GM21447 (cell line): ENCODE results near the gene PLPP3.

ENCODE experiments used
- ATAC-seq: cut with Tn5 transposase; IDR thresholded peaks from one replicate; pipeline ENCODE4 v1.9.1; 2021; ENCODE audit not compliant: unreplicated experiment

Gene PLPP3

DNA sequence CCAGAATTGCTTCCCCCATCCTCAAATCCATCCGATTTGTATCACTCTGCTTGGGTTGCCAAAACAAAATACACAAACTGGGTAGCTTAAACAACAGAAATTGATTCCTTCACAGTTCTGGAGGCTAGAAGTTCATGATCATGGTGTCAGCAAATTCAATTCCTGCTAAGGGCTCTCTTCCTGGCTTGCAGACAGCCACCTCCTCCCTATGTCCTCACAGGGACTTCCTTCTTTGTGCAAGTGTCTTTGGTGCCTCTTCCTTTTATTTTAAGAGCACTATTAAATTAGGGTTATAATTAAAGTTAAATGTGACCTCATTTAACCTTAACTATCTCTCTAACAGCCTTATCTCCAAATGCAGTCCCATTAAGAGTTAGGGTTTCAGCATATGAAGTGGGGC lies 112.8 kb downstream of the PLPP3 start:
- no peak for ATAC-seq

DNA sequence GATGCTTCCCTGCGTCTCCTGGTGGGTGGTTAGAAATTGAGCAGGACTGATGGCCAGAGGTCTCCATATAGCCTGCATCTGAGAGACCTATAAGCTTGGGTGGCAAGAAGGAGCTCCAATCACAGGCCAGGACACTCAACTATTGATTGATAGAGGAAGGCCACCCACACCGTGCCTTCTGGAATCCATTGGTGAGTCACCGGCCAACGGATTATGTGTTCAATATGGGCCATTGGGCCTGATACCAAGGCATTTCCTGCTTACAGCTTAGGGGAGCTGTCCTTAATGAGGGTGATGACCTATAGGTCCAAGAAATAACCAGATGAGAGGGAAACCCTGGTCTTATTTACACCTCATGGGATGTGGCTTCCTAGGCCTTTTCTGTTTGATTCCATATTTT lies 115.1 kb downstream of the PLPP3 start:
- ATAC-seq: no peak

DNA sequence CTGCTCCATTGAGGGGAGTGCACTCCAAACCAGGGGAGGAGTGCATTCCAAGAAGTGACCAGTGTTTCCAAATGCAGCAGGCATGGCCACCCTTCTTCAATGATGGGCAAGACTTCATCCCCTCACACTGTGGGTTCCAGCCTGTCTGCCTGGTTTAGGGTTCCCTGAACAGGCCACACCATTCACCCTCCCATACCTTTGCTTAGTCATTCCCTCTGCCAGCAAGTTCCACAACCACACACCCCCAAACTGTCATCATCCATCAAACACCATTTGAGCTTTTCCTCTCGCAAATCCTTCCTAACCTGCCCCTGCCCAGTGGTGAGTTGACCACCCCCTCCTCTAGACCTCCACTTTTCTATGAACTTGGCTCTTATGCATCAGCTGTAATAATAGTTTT lies 116.0 kb downstream of the PLPP3 start:
- no peak for ATAC-seq

DNA sequence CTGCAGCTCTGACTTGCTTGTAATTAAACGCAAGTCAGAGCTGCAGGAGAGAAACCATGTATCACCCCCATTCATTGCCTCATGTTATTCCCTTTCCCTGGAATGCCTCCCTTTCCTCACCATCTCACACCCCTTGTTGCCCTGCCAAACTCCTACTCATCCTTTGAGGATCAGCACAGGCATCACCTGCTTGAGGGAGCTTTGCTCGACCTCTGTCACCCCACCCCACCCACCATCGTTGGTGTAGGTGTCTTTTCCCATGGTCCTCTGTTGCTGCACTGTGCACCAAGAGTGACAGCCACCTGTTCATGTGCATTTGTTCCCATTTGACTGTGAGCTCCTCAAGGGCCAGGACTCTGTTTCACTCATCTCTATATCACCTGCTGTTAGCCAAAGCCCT lies 117.2 kb downstream of the PLPP3 start:
- ATAC-seq: no peak

DNA sequence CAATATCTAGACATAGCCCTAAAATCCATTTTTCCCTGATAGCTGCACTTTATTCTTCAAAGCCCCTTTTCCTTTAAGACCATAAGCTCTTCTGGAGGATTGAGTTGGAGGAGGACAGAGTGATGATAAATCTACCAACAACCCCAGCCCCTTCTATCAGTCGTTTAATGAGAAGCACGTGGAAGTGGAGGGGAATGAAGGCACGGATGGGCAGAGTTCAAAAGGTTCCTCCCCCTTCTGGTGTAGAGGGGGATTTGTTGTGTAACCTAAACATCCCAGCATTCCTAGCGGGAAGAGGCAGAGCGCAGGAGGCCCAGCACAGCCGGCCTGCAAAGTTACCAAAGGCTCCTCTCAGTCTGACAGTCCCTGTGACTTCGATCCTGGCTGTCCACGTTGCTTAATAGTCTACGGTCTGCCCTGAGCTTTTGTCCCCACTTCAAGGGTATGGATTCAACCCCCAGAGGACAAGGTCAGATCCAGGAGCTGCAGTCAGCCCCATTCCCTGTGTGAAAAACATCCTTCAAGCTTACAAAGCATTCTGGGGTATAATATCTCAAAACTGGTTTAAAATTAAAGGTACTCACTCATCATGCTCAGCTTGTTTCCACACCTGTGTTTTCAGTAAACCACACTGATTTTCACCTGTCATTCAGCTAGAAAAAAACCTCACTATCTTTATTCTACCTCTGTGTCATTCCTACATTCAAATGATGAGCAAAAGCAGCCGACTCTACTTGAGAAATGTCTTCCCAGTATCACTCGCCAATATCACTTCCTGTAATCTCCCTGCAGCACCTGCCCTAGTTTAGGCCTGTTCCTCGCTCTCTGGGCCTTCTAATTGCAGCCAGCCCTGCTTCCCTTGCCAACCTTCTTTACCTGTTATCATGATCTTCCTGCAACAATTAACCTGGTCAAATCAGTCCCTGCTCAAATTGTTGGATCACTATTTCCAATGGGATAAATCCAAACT lies 117.9 kb downstream of the PLPP3 start:
- ATAC-seq: no peak

DNA sequence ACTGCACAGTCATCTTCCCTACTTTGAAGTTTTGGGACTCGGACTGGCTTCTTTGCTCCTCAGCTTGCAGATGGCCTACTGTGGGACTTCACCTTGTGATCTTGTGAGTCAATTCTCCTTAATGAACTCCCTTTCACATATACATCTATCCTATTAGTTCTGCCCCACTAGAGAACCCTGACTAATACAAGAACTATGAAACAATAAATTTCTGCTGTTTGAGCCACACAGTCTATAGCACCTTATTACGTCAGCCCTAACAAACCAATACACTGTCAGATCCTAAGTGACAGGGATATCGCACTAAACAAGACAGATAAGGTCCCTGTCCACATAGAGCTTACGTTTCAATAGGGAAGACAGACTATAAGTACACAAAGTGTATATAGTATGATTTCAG lies 120.1 kb downstream of the PLPP3 start:
- no peak for ATAC-seq

DNA sequence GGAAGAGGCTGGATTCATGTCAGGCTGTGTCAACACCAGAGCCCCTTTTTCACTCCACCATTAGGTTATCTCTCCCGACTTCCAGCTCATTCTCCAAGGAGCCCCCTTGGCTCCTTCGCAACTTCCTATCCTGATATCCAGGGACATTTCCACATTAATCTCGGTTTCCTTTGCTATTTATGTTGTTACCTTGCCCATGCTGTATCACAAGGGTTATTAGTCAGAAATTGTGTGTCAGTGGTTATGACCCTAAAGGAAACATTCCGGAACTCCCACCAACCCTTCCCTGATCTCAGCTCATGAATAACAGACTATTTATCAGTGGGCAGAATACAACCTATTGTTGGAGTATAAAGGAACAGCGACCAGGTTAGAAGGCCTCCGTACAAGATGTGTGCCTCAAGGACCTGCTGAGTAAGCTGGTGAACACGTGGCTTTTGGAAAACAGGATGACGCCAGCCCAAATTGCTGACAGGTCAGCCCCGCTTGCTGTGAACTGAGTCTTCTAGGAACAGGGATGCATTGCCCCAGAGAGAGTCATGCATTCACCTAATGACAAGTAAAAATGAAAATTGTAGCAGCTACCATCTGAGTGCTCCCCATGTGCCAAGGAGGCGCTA lies 121.5 kb downstream of the PLPP3 start:
- no peak for ATAC-seq

DNA sequence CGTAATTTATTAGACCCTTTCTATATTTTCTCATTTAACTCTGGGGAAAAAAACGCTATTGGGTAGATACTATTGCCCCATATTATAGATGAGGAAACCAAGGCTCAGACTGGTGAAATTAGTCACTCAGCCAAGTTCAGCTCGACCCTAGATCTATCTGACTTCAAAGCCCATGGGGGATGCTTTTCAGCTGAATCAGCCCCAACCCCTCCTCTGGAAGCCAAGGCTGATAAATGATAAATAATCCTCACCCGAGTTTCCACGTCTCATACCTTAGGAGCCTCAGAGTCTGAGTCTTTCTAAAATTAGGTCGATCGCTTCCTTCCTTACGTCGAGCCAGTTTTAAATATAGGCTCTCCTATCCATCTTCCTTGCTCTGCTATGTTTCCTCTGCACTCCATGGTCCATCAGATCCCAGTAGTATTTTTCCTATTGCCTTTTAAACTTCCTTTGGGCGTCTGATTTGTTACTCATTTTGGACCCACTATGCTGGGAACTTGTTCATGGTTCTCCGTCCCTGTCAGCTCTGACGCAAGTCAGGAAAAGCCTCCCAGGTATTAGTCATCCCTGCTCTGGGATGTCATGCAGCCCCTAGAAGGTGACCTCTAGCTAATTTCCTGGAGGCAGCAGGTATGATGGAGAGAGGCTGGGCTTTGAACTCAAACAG lies 122.8 kb downstream of the PLPP3 start:
- no peak for ATAC-seq

DNA sequence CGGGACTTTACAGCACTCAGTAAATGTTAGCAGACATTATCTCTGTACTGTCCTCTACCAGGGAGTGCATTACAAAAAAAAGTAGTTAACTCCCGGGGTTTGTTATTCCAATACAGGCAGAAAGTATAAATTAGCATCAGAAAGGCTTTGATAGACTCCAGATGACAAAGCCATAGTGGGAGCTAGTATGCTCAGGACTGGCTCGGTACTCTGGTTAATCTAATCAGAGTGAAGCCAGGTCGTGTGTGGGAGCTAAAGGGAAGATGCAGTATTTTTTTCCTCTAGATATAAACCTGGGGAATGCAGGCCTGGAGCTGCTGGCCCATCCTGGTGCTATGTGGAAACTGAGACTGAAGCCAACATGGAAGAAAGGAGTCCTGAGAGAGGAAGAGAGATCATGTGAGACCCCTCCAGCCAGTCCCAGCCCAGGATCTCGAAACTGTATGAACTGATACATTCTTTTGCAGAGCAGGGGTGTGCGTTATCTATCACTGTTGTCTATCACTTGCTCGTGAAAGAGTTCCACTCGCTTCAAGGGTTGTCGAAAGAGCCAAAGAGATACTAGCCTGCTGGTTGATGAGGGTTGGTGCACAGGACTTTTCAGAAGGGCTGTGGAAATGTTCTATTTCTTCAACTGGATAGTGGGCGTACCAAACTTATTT lies 125.8 kb downstream of the PLPP3 start:
- ATAC-seq: no peak

DNA sequence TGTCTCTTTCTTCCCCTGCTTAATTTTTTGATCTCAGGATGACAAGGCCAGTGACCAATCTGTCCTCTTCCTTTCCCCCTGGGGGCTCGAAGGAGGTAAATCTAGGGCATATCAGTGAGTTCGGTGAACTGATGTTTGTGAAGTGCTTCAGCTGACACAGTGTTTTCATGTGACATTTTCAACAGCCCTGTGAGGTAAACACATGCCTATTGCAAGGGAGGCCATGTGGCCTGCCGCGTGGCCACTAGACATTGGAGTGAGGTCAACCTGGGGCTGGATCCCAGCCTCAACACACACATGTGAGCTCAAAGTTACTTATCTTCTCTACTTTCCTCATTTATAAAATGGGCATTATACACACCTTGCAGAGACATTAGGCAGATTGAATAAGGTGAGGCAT lies 126.3 kb downstream of the PLPP3 start:
- no peak for ATAC-seq

DNA sequence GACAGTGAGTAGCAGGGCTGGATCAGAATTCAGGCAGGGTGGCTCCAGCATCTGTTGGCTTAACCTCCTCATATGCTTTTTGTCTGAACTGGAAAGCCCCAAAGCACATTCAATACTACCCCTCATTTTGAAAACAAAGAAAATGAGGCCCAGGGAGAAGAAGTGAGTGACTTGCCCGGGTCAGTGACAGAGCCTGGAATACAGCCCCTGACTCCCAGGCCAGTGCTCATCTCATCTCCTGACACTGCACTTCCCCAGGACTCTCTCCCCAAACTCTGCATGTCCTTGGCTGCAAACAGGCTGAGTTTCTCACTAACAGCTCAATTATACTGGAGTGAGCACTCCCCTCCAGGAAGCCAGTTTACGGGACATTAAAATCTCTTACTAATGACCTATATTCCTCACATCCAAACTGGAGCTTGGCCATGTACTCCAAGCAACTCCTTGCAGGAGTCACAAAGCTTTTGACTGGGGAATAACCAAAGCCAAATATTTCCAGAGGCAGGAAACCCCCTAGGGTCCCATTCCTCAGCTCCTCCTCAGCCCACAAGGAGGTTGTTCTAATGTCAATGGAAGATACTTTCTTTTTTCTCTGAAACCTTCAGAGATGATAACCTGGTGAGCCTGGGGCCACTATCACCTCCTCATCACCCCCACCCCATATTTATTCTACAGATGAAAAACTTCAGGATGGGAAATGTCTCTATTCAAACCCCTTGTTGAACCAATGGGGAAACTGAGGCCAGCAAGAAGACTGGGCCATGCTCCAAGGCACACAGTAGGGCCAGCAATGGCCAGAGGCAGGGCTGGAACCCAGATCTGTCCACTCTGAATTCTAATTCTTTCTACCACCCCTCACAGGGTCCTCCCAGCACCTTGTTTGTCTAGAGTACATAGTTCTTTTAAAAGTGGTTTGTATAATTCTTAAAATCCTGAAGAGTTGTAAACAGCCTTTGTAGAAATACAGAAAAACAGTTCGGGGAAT lies 127.0 kb downstream of the PLPP3 start:
- ATAC-seq: no peak

DNA sequence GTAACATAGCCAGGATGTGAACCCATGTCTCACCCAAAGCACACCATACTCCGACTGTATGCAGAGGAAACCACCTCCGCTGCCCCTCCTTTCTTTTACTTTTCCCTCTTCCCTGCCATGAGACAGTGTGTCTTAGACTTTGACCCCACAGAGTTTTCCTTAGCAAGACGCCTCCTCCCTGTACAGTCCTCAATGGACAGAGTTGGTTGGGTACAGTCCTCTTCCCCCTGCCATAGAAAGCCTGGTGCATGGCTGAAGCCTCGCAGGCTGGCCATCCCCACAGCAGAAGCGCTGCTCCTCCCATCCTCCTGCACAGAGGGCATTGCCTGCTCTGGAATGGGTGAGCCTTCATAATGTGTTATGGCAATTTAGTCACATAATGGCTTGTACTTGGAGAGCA lies 127.9 kb downstream of the PLPP3 start:
- no peak for ATAC-seq

DNA sequence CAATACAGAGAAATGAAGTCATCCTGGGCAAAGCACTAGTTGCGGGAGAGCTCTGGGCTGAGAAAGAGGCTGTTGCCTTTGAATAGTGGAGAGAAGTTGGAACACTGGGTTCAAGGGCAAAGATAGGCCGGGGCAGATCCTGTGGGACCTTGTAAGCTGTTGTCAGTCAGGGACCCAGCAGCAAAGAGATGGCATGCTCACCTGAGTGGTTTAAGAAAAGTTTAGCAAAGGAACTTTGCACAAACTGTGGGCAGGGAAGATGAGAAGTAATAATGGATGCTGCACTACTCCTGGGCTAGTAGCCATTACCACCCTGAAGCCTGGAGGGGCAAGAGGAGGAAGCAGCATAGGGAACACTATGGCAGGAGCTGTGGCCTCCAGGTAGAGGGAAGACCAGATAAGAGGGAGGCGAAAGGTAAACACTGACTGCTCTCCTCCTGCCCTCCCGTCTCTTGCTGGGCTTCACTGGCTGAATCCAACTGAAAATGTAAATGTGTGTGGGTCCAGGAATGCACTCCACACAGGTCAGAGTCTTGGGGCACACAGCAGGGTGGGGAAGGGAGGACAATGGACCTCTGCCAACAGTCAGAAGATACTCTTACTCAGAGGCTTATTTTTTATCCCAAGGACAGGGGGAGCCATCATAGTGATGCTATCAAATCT lies 129.2 kb downstream of the PLPP3 start:
- no peak for ATAC-seq

DNA sequence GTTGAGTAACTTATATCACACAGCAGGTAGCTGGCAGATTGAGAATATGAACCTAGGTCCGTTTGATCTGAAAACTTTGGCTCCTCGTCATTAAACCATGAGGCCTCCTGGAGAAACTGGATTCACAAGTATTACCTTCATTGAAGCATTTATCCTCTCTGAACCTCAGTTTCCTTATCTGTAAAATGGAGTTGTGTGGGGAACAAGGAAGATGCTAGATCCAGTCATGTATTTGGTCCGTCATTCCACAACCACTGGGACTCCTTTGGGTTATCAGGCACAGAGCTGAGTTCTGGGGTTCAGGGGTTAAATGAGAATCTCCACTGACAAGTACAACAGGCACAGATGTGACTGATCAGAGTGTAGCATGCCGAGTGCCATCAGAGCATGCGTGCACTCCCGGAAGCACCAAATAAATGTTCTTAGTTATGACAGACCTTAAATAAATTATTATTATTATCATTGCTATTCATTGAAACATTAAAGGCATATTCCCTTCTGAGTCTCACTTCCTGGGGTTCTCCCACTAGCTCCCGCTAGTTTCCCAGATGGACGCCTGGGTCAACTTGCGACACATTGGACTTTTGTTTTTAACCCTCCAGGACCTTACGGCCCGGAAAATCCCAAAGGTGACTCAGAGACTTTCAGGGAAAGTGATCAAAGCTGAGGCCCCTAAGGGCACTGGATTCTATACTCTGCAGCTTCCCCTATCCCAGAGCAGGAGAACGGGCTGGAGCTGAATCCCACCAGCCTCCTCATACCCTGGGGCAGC lies 130.6 kb downstream of the PLPP3 start:
- ATAC-seq: no peak

DNA sequence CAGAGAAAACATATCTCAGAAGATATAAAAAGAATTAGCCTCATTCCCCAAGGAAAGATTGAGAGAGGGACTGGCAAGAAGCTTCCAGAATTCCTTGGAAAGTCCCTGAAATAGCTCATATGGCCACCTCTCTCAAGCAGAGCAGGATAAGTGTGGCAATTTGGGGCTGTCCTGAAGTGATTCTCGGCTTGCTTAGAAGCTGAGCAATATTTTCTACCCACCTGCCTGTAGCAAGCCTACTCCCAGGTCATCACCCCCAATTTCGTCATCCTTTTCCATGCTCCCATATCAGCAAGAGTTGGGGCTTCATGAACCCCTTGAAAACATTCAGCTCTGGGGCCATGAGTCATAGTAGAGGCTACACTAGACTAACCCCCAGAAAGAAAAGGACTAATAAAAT lies 131.5 kb downstream of the PLPP3 start:
- ATAC-seq: no peak

DNA sequence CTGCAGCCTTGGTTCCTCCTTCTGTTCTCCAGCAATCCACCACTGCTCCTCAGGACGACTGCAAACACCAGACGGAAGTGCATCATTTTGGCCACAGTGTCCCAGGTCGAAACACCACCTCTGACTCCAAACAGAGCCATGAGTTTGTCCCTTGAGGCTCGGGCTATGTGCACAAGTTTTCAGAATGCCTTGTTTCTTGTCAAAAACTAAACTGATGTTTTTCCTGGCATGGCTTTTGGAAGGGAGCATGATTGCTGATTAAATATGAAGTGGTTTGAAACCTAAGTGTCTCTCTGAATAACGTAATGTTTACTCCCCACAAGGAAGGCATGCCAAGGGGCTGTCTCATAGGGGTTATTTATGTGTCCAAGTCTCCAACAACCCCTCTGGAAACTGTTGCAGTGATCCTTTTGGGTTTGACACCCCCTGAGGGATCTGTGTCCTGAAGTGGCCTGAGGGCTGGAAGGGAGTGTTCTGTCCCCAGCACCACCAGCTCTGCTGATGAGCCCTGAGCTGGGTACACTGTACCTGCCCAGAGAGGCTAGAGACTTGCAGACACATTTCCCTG lies 132.7 kb downstream of the PLPP3 start:
- ATAC-seq: no peak

DNA sequence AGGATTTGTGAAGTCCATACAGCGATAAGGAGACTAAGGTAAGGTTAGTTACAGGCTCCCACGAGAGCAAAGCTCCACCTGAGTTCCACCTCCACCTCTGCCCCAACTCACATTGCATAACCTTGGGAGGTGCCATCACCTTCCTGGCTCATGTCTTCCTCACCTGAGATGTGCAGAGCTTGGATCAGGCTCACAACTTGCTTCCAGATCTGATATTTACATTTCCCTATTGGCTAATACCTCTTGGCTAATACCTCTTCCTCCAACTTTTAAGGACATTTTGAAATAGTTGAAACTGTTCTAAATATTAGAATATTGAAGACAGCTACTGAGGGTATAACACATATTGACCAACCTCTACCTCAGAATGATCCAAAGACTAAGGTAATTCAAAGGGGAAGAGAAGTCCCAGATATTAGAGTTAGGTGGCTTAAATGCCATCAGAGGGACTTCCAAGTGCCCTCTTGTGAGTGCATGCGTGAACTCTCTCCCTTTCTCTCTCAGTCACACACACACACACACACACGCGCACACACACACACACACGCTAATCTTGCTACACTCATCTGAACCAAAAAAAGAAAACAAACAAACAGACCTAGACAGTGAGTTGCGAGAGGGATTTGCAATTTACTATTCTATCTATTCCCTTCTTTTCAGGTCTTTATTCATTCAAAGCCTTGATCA lies 134.3 kb downstream of the PLPP3 start:
- ATAC-seq: no peak
